ENCODE measurements around the gene MAT2A. TPM values are rescaled to one million over a fixed set of nuclear protein-coding genes. Genes with fewer than 3 reads are reported as not detected.
"Not testable (repeated sequence)": the region's sequence is repeated elsewhere in the genome, so short reads cannot be mapped to it uniquely, and the experiment has no call there.

The MAT2A gene
- total RNA-seq, 4 donors from 2014 or later: 223 to 1,046 (median 437) TPM

DNA sequence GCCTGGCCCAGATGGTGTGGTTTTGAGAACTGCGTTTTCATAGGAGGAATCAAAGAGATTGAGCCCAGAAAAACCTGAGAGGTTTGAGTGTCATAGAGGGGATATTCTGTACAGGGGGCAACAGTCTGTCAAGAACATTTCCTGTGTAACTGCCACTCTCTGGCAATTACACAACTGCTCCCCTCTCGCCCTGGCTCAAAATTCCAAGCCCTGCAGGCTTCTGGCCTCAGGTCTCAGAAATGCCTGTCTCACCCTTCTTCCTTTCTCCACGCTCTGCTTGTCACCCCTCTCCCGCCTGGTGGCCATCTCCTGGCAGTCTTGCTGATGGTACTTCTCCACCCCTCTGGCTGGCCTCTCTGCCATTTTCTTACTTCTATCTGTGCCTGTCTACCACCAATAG lies 49.3 kb downstream of the MAT2A start:
- no peak for ATAC-seq (ENCODE audit: low FRiP score)
- TF ChIP-seq, protein P1, sequence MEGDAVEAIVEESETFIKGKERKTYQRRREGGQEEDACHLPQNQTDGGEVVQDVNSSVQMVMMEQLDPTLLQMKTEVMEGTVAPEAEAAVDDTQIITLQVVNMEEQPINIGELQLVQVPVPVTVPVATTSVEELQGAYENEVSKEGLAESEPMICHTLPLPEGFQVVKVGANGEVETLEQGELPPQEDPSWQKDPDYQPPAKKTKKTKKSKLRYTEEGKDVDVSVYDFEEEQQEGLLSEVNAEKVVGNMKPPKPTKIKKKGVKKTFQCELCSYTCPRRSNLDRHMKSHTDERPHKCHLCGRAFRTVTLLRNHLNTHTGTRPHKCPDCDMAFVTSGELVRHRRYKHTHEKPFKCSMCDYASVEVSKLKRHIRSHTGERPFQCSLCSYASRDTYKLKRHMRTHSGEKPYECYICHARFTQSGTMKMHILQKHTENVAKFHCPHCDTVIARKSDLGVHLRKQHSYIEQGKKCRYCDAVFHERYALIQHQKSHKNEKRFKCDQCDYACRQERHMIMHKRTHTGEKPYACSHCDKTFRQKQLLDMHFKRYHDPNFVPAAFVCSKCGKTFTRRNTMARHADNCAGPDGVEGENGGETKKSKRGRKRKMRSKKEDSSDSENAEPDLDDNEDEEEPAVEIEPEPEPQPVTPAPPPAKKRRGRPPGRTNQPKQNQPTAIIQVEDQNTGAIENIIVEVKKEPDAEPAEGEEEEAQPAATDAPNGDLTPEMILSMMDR (IDR thresholded peaks at IDR 0.05): no peak
- DNase-seq (ENCODE audit: low spot score): no peak

DNA sequence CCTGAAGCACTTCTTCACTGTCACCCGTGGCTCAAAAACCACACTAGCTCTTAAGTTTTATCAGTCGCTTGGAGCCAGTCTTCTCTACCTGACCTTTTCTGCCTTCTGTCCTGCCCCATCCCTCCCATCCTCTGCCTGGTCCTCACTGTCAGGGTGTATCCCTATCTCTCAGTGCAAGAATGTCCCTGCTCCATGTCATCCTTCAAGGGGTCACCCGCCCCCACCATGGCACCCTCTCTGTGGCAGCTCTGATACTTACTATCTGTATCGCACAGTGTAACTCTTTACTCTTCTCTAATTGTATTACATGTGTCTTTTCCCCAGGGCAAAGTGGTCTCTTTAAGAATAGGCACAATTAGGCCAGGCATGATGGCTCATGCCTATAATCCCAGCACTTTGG lies 49.7 kb downstream of the MAT2A start:
- ATAC-seq (ENCODE audit: low FRiP score): no peak
- no peak for DNase-seq (ENCODE audit: low spot score)
- TF ChIP-seq, protein P1 (IDR thresholded peaks at IDR 0.05): no peak

DNA sequence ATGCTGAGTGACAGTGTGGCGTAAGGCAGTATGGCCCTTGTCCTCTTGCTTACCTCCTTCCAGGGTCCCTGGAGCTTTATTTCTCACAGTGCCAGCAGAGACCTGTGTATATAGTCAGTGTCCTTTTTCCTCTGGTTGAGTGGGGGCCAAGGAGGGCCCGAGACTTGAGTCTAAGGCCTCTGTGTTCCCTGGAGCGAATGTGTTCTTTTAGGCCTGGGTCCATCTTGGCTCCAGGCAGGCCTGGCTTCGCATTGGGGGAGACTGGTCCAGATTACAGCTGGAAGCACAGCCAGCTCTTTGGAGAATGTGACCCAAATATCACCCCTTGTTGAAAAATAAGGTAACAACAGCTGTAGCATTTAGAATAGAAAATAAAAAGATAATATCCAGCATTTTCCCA lies 50.2 kb downstream of the MAT2A start:
- DNase-seq (ENCODE audit: low spot score) (no peak), ATAC-seq (ENCODE audit: low FRiP score) (no peak)
- TF ChIP-seq, protein P1 (IDR thresholded peaks at IDR 0.05): no peak

DNA sequence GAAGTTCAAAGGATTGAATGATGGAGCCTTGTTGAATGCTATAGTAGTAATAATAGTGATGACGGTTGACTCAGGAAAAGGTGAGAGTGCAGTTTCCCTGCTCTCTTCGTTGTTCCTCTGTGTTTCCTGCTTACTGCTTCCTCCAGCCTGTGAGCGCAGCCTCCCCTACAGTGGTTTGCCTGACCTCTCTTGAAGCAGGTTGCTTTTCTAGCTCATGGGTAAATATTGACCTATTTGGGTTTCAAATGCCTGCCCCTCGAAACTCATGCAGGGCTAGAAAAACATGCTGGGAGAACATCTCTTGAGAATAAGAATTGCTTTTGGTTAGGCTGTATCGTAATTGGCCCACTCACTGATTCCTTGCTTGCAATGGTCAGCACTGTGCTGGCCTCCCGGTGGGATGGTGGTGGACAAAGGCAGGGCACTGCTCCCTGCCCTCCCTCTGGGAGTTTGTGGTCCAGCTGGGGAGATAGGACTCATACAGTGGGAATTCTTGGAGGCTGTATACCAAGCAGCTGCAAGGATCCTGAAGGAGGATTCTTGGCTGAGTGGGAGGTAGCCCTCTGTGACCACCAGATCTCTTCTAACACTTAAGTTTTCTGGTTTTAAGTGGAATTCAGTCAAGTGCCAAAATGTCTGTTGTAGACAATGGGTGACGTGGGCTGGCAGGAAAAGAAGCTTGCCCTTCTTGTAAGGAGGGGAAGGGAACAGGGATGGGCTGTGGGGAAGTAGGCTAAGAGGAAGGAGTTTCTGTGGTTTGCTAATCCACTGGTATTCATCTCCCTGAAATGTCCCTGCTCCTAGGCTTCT lies 51.2 kb downstream of the MAT2A start:
- ATAC-seq (ENCODE audit: low FRiP score): no peak
- TF ChIP-seq, protein P1 (IDR thresholded peaks at IDR 0.05): no peak
- DNase-seq (ENCODE audit: low spot score): no peak

DNA sequence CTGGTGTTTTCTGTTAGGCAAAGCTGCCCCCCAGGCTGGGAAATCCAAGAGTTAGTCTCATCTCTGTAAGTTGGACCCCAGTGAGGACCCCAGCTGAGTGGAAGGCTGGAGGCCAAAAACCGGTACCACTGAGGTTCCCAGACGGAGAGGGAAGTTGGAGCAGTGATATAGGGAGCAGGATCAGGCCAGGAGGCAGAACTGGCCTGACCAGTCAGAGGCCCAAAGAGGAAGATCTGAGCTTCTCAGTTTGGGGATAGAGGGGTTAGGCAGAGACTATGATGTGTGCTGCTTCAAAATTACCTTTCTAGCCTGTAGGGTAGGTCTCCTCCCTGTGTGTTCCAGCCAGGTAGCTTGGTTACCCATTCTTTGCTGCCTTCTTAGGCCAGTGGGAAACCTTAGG lies 52.0 kb downstream of the MAT2A start:
- ATAC-seq (ENCODE audit: low FRiP score) (no peak), DNase-seq (ENCODE audit: low spot score) (no peak)
- TF ChIP-seq, protein P1 (IDR thresholded peaks at IDR 0.05): no peak

DNA sequence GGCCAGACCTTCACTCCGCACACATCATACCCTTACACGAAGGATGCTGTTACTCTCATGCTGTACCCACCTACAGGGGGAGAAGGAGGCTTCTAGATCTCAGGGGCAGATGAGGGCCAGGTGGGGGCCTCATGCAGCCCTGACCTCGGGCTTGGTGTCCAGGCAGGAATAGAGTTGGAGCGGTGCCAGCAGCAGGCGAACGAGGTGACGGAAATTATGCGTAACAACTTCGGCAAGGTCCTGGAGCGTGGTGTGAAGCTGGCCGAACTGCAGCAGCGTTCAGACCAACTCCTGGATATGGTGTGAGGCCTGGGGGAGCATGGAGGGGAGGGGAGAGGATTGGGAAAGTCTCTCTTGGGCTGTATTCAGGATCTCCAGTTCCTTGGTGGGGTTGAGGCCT lies 52.6 kb downstream of the MAT2A start:
- TF ChIP-seq, protein P1 (IDR thresholded peaks at IDR 0.05): no peak
- no peak for DNase-seq (ENCODE audit: low spot score)
- no peak for ATAC-seq (ENCODE audit: low FRiP score)

DNA sequence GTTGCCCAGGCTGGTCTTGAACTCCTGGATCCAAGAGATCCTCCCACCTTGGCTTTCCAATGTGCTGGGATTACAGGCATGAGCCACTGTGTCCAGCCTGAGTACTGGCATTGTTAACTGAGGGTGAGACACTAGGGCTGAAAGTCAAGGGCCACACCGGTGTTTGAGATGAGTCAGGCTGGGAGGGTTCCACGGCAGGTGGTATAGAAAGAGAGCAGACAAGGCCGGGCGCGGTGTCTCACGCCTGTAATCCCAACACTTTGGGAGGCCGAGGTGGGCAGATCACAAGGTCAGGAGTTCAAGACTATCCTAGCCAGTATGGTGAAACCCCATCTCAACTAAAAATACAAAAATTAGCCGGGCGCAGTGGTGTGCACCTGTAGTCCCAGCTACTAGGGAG lies 53.3 kb downstream of the MAT2A start:
- ATAC-seq (ENCODE audit: low FRiP score); DNase-seq (ENCODE audit: low spot score): not testable (repeated sequence)

All from omental fat pad (tissue), 4 donors.